Measurements from ENCODE around the gene NRG3.

NRG3 gene

DNA sequence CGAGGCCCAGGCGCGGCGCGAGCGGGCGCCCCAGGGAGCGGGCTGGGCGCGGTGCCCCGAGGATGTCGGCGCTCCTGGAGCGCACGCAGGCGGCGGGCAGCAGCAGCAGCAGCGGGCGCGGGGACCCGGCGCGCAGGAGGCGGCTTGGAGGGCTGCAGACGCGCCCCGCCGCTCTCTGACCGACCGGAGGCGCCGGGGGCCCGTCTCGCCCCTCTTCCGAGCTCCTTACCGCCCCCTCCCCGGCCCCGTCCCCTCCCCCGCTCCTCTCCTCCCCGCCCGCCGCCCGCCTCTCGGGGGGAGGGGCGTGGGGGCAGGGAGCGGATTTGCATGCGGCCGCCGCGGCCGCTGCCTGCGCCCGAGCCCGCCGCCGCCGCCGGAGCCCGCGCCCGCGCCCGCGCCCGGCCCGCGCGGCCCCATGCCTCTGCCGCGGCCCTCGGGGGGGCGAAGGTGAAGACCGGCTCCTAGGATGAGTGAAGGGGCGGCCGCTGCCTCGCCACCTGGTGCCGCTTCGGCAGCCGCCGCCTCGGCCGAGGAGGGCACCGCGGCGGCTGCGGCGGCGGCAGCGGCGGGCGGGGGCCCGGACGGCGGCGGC, at the start of gene NRG3:
NRG3 (plus strand) TSS at position 320 of the 592 bp plus-strand sequence.
- intact Hi-C loops (cut with DNase I) = no loop called here
- peak in 29 of 42 donors; percentile 12 to 66 (median 41) for DNase-seq

DNA sequence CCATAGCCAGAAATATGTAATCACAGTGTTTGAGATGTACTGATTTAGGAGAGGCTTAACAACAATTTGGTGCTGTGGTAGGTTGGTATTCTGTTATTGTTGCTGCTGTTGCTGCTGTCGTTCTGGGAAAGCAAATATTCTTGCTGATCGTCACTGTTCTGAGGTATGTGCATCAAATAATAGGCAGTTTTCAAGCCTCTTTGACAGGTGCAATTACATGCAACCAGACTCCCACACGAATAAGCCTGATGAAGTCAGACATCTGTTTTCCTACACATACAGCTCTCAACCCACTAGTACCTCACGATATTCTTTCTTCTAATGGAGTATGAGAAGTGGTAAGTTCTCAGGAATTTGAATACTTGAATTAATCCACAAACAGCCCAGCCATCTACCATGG, 46.7 kb upstream of the NRG3 start:
- peak in 11 of 42 donors; percentile 1 to 62 (median 14) for DNase-seq
- intact Hi-C loops (cut with DNase I) = no loop called here

DNA sequence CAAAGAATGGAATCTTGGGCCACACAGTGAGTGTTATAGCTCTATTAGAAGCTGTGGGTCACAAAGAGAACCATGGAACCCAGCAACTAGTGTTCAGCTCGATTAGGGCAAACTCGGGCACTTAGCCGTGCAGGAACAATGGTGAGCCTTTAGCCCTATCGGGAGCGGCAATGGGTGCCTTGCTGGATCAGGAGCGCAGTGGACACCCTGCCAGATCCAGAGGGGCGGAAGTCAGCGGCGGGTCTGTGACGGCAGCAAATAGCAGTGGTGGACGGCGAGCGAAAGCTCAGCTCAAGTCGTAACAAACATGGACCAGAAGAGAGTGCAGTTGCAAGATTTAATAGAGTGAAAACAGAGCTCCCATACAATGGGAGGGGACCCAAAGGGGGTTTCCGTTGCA, 43.9 kb upstream of the NRG3 start:
- no peak for DNase-seq
- intact Hi-C loops (cut with DNase I) = no loop called here

DNA sequence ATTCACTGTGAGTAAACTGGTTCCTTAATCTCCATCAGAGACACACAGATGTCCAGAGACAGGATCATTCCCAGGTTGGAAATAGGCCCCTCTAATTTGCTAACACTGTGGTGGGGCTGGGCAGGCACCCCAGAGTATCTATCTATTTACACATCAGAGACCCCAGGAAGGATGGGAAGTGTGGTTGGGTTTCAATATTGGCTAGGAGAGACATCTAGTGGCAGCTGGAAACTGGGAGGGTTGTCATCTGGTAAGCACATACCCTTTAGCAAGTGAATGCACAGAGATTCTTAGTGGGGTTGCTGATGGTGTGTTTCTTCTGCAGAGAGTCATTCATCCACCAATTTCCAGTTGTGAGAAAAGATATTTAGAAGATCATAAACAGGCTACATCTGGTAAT, 36.0 kb upstream of the NRG3 start:
- intact Hi-C loops (cut with DNase I) = no loop called here
- DNase-seq = peak in 15 of 42 donors; percentile 11 to 55 (median 25)

DNA sequence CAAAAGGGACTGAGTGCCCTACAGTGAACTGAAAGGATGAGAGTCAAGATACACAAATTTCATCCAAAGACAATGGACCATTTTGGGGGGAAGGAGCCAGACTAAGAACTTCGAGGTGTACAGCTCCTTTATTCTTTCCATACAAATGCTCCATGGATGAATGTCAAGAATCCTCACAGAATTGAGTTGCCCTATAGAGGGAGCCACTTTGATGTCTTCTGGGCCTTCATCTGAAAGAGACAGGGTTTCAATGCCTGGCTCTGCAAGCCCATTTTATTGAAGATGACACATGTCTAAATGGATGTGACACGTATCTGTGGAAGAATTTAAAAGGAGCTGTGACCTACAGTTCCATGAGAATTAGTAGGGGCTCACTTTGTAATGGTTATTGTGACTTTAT, 32.0 kb upstream of the NRG3 start:
- intact Hi-C loops (cut with DNase I) = no loop called here
- DNase-seq = no peak

DNA sequence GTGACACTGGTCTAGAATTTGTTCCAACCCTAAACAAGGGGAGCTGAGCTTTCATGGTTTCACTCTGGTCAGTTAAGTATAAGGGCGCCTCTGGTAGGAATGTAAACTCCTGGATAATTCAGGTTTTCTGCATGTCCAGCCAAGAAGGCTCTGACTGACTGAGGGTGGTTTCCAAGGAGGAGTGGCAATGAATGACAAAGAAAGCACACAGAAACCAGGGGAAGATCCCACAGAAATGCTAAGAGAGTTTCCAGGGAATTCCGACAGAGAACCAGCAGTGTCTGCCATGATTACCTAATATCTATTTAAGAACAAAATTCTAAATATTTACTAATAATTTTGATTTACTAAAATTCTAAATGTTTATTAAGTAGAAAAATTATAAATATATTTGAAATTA, 27.3 kb upstream of the NRG3 start:
- intact Hi-C loops (cut with DNase I) = no loop called here
- DNase-seq = no peak

DNA sequence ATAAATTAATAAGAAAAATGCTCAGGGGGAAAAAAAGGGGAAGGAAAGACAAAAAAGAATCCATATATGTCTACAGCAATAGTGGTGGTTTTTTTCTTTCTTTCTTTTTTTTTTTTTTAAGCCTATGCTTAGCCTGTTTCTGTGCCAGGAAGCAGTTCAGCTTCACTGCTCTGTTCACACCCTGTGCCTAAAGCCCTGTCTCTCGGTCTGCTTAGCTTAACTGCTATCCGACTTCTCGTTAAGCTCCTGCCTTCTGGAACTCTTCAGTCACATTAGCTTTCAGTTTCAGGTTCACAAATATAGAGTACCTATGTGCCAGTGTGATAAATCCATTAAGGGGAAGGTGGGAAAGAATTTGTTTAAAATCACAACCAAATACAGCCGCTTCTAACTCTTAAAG, 26.5 kb upstream of the NRG3 start:
- intact Hi-C loops (cut with DNase I) = no loop called here

DNA sequence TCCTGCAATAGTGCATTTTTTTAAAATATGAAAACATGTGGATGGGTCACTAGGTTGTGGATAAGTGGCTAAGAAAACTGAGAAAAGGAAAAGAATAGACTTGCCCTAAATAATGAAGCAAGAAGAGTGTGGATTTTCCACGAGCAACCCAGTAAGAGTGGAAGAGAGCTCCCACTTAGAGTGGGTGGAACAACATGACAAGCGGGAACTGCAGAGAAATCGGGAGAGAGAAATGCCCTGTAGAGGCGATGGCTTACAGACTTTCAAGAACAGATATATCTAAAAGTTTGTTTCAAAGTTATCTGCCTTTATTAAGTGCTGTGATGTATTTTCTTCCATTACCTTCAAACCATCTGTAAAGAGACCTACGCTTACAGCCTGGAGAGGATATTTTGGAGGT, 26.1 kb upstream of the NRG3 start:
- peak in 11 of 42 donors; percentile 6 to 70 (median 27) for DNase-seq
- intact Hi-C loops (cut with DNase I) = no loop called here

More for the DNA sequence above, 26.5 kb upstream of the NRG3 start:
- no peak for DNase-seq

DNA sequence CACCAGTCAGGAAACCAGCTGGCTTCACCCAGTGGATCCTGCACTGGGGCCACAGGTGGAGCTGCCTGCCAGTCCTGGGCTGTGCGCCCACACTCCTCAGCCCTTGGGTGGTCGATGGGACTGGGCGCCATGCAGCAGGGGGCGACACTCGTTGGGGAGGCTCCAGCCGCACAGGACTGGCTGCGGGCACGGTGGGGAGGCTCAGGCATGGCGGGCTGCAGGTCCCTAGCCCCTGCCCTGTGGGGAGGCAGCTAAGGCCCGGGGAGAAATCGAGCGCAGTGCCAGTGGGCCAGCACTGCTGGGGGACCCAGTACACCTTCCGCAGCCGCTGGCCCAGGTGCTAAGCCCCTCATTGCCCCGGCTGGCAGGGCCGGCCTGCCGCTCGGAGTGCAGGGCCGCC, 12.4 kb upstream of the NRG3 start:
- no peak for DNase-seq
- intact Hi-C loops (cut with DNase I) = no loop called here

DNA sequence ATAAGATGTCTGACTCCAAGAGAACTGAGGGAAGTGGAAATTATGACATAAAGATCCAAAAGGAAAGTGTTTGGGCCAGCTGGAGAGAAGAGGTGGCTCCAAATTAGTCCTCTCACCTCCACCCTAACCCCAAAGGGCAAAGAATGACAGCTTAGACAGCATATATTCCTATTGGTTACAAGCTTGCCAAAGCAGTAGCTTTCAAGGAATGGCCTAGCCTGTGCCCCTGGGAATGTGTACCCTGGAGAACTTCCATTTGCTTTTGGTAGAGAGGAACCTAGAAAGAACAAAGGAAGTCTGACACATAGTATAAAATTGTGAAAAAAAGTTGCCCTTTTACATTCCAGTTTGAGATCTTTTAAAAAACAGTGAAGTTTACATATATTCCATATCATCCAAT, 11.2 kb upstream of the NRG3 start:
- intact Hi-C loops (cut with DNase I) = no loop called here
- no peak for DNase-seq

DNA sequence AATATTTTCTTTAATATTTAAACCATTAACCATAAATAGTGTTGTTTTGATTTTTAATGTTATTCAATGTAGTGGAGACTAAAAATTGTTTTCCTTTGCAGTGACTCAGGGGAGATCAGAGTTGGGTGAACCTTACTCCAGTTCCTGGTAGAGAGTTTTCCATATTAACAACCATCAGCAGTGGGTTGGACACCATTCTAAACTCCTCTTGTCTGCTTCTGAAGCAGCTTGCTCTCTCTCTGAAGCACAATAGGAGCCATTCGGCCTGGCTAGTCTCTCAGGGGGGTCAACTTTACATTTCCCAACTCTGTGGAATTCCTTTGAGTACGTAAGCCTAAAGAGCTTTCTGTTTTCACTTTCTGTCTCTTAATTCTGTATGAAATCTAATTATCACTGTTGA, 9.4 kb upstream of the NRG3 start:
- DNase-seq = no peak
- intact Hi-C loops (cut with DNase I) = no loop called here

DNA sequence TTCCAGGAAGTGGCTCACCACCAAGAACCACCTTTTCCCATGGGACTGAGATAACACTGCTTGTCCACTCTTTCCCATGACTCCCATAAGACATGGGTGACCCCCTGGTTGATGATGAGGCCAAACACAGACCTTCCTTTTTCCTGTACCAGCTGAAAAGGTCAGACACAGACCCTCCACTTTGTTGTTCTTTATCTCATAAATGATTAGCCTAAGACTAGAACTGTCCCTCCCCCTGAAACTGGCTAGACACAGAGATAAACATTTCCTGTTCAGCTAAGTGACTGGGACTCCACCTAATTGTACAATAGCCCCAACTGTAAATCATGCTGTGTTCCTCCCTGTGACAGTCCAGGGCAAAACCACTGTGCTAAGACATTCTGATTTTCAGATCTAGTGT, 8.2 kb upstream of the NRG3 start:
- DNase-seq = no peak
- intact Hi-C loops (cut with DNase I) = no loop called here

DNA sequence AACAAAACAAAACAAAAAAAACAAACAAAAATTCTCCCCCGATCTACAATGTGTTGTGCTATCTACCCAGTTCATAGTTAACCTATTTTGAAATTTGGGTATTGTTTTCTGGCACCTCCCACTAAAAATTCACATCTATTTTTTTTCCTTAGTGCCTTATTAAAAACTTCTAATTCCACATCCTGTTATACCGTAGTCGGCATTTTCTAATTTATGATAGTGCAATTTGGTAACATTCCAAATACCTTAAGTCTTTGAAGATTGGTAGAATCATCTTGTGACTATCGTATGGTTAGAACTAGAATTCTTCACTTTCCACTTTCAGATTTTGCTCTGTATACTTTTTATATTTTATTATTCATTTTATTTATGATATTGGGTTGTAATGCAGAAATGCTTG, 4.5 kb upstream of the NRG3 start:
- intact Hi-C loops (cut with DNase I) = no loop called here
- no peak for DNase-seq

DNA sequence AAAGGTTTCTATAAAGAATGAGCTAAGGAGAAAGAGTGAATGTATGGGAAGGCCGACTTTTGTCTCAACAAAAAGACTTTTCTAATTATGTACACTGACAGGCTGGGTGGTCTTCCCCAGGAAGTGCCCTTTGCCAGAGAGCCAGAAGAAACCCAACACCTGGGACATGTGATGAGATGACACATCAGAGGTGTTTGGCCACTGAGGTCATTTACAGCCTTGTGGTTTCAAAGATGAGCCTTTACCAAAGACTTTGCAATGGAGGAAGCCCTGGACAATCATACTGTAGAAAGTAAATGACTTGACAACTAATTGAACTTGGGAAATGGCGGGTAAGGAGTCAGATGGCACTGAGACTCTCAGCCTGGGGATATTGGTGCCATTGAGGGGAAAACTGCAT, 3.4 kb upstream of the NRG3 start:
- no peak for DNase-seq

DNA sequence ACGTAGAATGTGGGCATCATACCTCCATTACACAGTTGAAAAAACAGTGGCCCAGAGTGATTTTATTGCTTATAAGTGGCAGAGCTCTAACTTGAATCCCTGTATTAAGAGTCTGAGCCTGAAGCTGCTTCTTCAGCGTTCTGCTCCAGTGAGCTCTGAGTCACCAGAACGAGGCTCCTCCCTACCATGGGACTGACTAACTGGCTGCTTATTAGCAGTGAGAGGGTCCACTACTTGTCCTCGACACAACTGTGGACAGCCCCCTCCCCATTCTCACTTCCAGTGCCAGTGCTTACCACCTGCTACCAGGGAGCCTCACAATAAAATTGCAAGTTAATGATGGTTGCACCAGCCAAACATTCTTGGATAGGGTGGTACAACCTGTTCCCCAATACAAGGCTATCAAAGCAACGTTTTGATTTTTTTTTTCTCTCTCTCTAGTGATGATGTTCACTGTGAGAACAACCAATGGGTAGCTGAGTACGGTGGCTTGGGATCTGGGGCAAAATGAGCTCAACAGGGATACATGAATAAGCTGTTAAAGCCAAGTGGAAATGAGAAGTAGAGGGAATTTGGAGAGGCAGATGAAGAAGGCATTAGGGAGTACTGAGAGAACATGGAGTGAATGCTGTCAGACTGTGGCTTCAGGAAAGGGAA, 2.7 kb upstream of the NRG3 start:
- intact Hi-C loops (cut with DNase I) = no loop called here
- DNase-seq = peak in 2 of 42 donors; percentile 45 to 53

More for the DNA sequence above, 3.4 kb upstream of the NRG3 start:
- intact Hi-C loops (cut with DNase I) = no loop called here

DNA sequence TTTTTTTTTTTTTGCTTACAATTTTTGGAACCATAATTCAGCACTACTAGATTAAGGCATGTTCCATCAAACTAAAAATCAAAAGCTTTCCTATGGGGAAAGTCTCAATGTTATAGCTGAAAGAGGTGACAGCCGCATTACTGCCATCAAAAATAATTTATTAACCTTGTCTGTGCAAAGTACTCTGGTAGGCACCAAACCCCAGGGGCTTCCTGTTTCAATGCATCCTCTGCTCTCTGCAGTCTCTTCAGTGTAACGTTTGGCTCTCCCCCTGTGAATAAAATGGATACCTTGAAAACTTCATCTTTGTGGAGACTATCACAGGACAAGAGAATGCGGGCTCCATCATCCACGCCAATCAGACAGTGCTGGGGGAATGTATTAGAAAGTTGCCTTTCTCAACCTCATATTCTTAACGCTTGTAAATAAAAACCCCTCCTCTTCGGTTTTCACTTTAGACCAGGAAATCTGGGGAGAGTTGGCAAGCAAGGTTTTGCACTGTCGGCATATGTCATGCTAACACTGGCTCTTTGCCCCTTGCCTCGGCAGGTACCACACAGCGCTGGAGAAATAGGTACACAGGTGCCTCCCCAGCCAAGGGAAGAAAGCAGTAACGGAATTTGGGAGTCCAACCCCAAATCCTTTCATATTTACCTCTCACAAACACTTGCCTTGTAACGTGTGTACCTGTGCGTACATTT, 1.6 kb upstream of the NRG3 start:
- intact Hi-C loops (cut with DNase I) = no loop called here
- DNase-seq = no peak

DNA sequence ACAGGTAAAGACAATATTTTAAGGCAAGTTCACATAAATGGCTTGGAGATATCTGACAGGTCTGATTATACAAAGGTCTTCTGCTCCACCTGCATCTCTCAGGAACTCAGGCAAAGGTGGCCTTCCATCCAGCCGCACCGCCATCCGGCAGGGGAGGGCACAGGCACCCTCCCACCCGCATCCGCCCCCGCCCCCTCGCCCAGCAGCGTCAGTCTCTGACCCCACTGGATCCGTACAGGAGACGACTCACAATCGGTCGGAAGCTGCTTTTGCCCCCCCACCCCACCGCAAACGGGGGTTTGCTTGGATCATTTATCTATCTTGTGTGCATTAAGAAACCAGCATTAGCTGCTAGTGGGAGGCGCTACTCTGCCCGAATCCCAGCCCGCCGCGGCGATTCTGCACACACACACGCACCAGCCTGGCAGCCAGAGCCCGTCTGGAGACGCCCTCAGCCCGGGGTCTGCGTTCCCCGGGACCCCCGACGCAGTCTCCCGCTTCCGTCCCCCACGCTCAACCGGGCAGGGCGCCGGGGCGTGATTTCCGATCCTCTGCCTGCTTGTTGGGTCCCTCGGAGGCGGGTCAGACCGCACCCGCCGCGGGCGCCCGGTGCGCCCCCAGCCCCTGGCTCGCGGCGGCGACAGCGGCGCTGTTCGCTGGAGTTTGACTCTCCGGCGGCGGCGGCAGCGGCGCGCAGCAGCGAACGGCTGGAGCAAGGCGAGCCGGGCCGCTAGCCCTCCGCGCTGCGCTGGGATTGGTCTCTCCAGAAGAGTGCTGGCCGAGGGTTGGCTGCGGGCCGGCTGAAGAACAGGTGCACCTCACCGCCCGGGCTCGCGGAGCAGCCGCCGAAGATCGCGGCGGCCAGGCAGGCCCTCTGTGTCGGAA, 820 bp upstream of the NRG3 start:
- intact Hi-C loops (cut with DNase I) = no loop called here
- DNase-seq = peak in 41 of 42 donors; percentile 2 to 79 (median 59)

DNA sequence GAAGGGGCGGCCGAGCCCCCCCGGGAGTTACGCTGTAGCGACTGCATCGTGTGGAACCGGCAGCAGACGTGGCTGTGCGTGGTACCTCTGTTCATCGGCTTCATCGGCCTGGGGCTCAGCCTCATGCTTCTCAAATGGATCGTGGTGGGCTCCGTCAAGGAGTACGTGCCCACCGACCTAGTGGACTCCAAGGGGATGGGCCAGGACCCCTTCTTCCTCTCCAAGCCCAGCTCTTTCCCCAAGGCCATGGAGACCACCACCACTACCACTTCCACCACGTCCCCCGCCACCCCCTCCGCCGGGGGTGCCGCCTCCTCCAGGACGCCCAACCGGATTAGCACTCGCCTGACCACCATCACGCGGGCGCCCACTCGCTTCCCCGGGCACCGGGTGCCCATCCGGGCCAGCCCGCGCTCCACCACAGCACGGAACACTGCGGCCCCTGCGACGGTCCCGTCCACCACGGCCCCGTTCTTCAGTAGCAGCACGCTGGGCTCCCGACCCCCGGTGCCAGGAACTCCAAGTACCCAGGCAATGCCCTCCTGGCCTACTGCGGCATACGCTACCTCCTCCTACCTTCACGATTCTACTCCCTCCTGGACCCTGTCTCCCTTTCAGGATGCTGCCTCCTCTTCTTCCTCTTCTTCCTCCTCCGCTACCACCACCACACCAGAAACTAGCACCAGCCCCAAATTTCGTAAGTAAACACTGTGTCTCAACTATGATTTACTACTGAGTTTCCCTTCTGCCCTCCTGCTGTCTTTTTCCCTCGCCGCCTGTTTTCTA, 666 bp downstream of the NRG3 start:
- intact Hi-C loops (cut with DNase I) = no loop called here
- DNase-seq = peak in 3 of 42 donors; percentile 11 to 36 (median 17)
